ENCODE measurements around the gene KCNN4.

- TF ChIP-seq YY1 (IDR thresholded peaks at IDR 0.05; ENCODE audit: insufficient read depth, insufficient read length) (no peak), ZNF274 (IDR thresholded peaks at IDR 0.05; ENCODE audit: low read depth, low read length) (no peak)
These were observed 1.5 kb downstream of the KCNN4 start for GRCh38 chr19:43779147-43779819.
